ENCODE measurements around the gene ERG28.

DNA sequence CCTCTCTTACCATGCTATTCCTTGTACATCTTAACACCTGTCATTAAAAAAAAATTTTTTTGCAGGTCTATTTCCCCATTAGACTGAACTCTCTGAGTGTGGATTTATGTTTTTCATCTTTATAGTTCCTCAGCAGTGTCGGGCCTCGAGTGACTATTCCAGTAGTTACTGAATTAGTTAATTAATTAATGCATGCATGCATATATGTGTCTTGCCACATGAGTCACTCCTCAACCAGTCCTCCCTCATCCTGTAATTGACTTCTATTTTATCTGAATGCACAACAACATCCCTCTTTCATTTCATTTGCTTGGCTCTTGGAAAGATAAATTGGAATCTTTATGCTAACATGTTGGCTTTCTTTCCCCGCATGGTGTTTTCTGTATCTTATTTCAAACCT, 35.6 kb downstream of the ERG28 start:
- TF ChIP-seq CTCF (conservative IDR thresholded peaks at IDR 0.05) = no peak
- TF ChIP-seq EZH2 (IDR thresholded peaks at IDR 0.05; ENCODE audit: low read depth) = no peak
